ENCODE results near the gene TM9SF1. TPM values are rescaled to one million over a fixed set of nuclear protein-coding genes. Genes with fewer than 3 reads are reported as not detected.

Gene TM9SF1
- total and polyA plus RNA-seq, 7 experiments from 2014 or later, result 16.2 to 40.5 (median 19.4) TPM

- peak overlapping the region; percentile 87 to 100 (median 95) for H3K4me3 Mint-ChIP-seq
- H3K9me3 Mint-ChIP-seq, result no peaks in the 10 kb centered on the region
- Histone ChIP-seq H3K27me3 (ENCODE audit: control insufficient read depth in 2 of 2, insufficient read depth in 2 of 2, low read length in 2 of 2) (no peaks in the 10 kb centered on the region), H3K4me3 (ENCODE audit: low read length) (peak overlapping the region; percentile 98), H3K36me3 (ENCODE audit: control insufficient read depth in 2 of 3, insufficient read depth in 3 of 3, low read length in 3 of 3) (peaks cover 9 to 55% (median 17%) of the 10 kb centered on the region in 3 experiments), H3K4me1 (ENCODE audit: control insufficient read depth in 2 of 2, insufficient read depth in 2 of 2, low read length in 2 of 2) (peaks cover 34 to 45% of the 10 kb centered on the region in 2 donors), H3K27ac (ENCODE audit: low read depth, low read length) (peak overlapping the region; percentile 88), H3K9me3 (ENCODE audit: control insufficient read depth in 2 of 3, low read length in 3 of 3) (no peaks in the 10 kb centered on the region)
- DNase-seq (no peak), ATAC-seq (no peak)
- CTCF ChIA-PET, result interaction anchor here (0.6 to 4.8 kb wide), 4 partner anchors 13 to 150 kb away, joined by 3 to 36 read pairs (median 8); partner anchors contain the start of gene IRF9
- intact Hi-C loops (cut with micrococcal nuclease), result loop anchor here (1.0 to 10.0 kb wide), 14 partner anchors 12 to 1053 kb away; partner anchors contain the start of genes BCL2L2 (in 2 of the 2), DCAF11 (in 2 of the 2), GMPR2 (in 2 of the 2) and IRF9 (in 2 of the 2)
- peaks cover 38 to 68% (median 58%) of the 10 kb centered on the region in 7 donors for H3K4me1 Mint-ChIP-seq
- POLR2A ChIA-PET, result interaction anchor here (0.6 to 11.1 kb wide), 14 partner anchors 7 to 166 kb away, joined by 3 to 139 read pairs (median 7); partner anchors contain the start of genes CHMP4A, DCAF11, EMC9 and IPO4
- peak overlapping the region; percentile 32 to 97 (median 86) for H3K27ac Mint-ChIP-seq
- no peaks in the 10 kb centered on the region for H3K27me3 Mint-ChIP-seq
- peaks cover 4 to 59% (median 12%) of the 10 kb centered on the region in 5 donors for H3K36me3 Mint-ChIP-seq
These were observed 47.3 kb downstream of the TM9SF1 start for GRCh38 chr14:24147761-24148428.

- no peaks in the 10 kb centered on the region for H3K9me3 ChIP-seq (ENCODE audit: control insufficient read depth in 2 of 3, low read length in 3 of 3)
- peaks cover 9 to 51% (median 17%) of the 10 kb centered on the region in 3 experiments for H3K36me3 ChIP-seq (ENCODE audit: control insufficient read depth in 2 of 3, insufficient read depth in 3 of 3, low read length in 3 of 3)
- intact Hi-C loops (cut with micrococcal nuclease), result loop anchor here (1.0 to 10.0 kb wide), 15 partner anchors 11 to 1052 kb away; partner anchors contain the start of genes BCL2L2 (in 2 of the 2), DCAF11 (in 2 of the 2), GMPR2 (in 2 of the 2) and IPO4 (in 2 of the 2)
- ChIA-PET POLR2A (interaction anchor here (0.5 to 11.1 kb wide), 22 partner anchors 8 to 592 kb away, joined by 3 to 139 read pairs (median 4); partner anchors contain the start of genes CHMP4A, DCAF11, EMC9 and IRF9), CTCF (interaction anchor here (0.7 to 4.8 kb wide), 5 partner anchors 14 to 57 kb away, joined by 3 to 36 read pairs (median 8); partner anchors contain the start of genes DCAF11, IRF9 and NRL)
- H3K27me3 ChIP-seq (ENCODE audit: control insufficient read depth in 2 of 2, insufficient read depth in 2 of 2, low read length in 2 of 2), result no peaks in the 10 kb centered on the region
- H3K9me3 Mint-ChIP-seq, result no peaks in the 10 kb centered on the region
- H3K4me3 ChIP-seq (ENCODE audit: low read length), result peak within 1 kb of the TSS; percentile 98
- H3K4me1 Mint-ChIP-seq, result peaks cover 39 to 73% (median 61%) of the 10 kb centered on the region in 7 donors
- H3K36me3 Mint-ChIP-seq, result peaks cover 4 to 60% (median 12%) of the 10 kb centered on the region in 5 donors
- peak within 1 kb of the TSS; percentile 88 for H3K27ac ChIP-seq (ENCODE audit: low read depth, low read length)
- DNase-seq, result peak; percentile 88 to 98 (median 96)
- H3K27ac Mint-ChIP-seq, result peak within 1 kb of the TSS; percentile 94 to 98 (median 96)
- ATAC-seq, result peak; percentile 95
- peak within 1 kb of the TSS; percentile 91 to 100 (median 98) for H3K4me3 Mint-ChIP-seq
- H3K4me1 ChIP-seq (ENCODE audit: control insufficient read depth in 2 of 2, insufficient read depth in 2 of 2, low read length in 2 of 2), result peaks cover 35 to 47% of the 10 kb centered on the region in 2 donors
- H3K27me3 Mint-ChIP-seq, result no peaks in the 10 kb centered on the region
These were observed 48.1 kb downstream of the TM9SF1 start, which contains the start of gene RNF31 for GRCh38 chr14:24146978-24147760. TSS of gene RNF31 (plus strand) at chr14:24147498. CDS start at chr14:24147699, 201 bp downstream.

DNA sequence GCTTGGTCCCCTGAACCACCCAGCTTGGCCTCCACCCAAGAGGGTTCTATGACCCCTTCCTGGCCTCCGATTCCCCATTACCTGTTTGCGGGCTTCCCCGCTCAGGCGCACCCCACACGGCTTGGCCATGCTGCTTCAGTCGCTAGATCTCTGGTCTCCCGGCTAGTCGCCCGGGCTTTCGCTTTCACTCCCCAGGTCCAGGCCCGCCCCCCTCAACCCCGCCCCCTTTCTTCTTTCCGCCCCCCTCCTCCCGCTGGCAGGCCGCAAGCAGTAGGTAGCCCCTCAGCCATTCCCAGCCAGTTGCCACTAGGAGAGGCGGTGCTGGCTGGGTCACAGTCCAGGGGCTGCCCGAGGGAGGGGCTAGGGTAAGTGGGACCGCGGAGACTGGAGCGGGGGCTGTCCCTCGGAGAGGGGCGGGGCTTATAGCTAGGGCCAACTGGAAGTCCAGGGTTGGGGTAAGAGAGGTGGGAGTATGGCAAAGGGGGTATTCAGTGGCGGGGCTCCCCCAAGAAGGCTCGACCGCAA is 48.7 kb downstream of the TM9SF1 start, which contains the start of gene PSME2:
TSS of gene PSME2 (minus strand) at position 158 of the 525 bp plus-strand sequence. CDS start at position 129, 29 bp downstream.
- peaks cover 40 to 50% of the 10 kb centered on the region in 2 donors for H3K4me1 ChIP-seq (ENCODE audit: control insufficient read depth in 2 of 2, insufficient read depth in 2 of 2, low read length in 2 of 2)
- H3K4me3 Mint-ChIP-seq, result peak within 1 kb of the TSS; percentile 91 to 100 (median 98)
- peaks cover 9 to 46% (median 12%) of the 10 kb centered on the region in 3 experiments for H3K36me3 ChIP-seq (ENCODE audit: control insufficient read depth in 2 of 3, insufficient read depth in 3 of 3, low read length in 3 of 3)
- ChIA-PET CTCF (interaction anchor here (0.7 to 4.8 kb wide), 5 partner anchors 9 to 56 kb away, joined by 3 to 36 read pairs (median 8); partner anchors contain the start of genes DCAF11, IRF9 and NRL), POLR2A (interaction anchor here (0.5 to 11.1 kb wide), 18 partner anchors 9 to 591 kb away, joined by 3 to 139 read pairs (median 4); partner anchors contain the start of genes CHMP4A, DCAF11, EMC9 and IRF9)
- peak within 1 kb of the TSS; percentile 94 to 98 (median 96) for H3K27ac Mint-ChIP-seq
- intact Hi-C loops (cut with micrococcal nuclease), result loop anchor here (1.0 to 10.0 kb wide), 6 partner anchors 42 to 1052 kb away; partner anchors contain the start of genes BCL2L2 (in 2 of the 2), PPP1R3E (in 2 of the 2), ACIN1 (in 1 of the 2) and C14orf119 (in 1 of the 2)
- H3K27me3 Mint-ChIP-seq, result no peaks in the 10 kb centered on the region
- peak within 1 kb of the TSS; percentile 88 for H3K27ac ChIP-seq (ENCODE audit: low read depth, low read length)
- no peaks in the 10 kb centered on the region for H3K9me3 Mint-ChIP-seq
- peaks cover 42 to 73% (median 67%) of the 10 kb centered on the region in 7 donors for H3K4me1 Mint-ChIP-seq
- peaks cover 4 to 60% (median 9%) of the 10 kb centered on the region in 5 donors for H3K36me3 Mint-ChIP-seq
- H3K27me3 ChIP-seq (ENCODE audit: control insufficient read depth in 2 of 2, insufficient read depth in 2 of 2, low read length in 2 of 2), result no peaks in the 10 kb centered on the region
- ATAC-seq, result peak; percentile 74
- peak in 8 of 9 donors; percentile 69 to 91 (median 80) for DNase-seq
- peak within 1 kb of the TSS; percentile 98 for H3K4me3 ChIP-seq (ENCODE audit: low read length)
- no peaks in the 10 kb centered on the region for H3K9me3 ChIP-seq (ENCODE audit: control insufficient read depth in 2 of 3, low read length in 3 of 3)

DNA sequence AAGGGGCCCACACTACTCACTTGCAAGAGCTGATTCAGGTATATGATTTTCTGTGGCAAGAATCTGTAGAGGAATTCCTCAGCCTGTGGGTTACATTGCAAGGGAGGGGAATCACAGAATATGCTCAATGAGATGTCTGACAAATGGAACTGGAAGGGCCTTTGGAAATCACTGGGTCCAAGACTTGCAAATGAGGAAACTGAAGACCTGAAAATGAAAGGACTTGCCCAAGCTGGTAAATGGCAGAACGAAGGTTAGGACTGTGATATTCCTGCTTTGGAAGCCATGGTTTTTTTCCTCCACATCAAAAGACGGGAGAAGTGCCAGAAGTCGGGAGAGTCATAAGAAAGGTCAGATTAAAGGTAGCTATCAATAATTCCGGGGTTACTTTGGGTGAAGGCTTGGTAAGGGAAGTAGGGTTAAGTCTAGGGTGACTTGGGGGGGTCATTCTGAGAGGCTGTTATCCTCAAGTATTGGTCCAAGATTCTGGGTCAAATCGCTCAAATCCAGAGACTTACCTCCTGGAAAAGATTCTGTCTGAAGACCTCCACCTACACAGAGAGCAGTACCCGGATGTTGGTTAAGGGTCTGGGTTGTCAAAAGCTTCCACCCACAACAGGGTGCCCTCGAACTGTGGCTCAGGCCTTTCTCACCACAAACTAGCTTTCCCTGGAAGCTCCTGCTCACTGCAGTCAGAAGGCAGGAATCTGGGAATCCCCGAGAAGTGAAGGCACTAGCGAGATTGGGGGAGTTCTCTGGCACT is 49.4 kb downstream of the TM9SF1 start:
- no peaks in the 10 kb centered on the region for H3K9me3 ChIP-seq (ENCODE audit: control insufficient read depth in 2 of 3, low read length in 3 of 3)
- H3K27ac ChIP-seq (ENCODE audit: low read depth, low read length), result peak overlapping the region; percentile 88
- DNase-seq (peak in 1 of 9 donors; percentile 17), ATAC-seq (no peak)
- Mint-ChIP-seq H3K4me1 (peaks cover 41 to 73% (median 69%) of the 10 kb centered on the region in 7 donors), H3K9me3 (no peaks in the 10 kb centered on the region), H3K27ac (peak overlapping the region; percentile 94 to 98 (median 96)), H3K4me3 (peak overlapping the region; percentile 91 to 100 (median 98)), H3K36me3 (peaks cover 4 to 58% (median 9%) of the 10 kb centered on the region in 5 donors), H3K27me3 (no peaks in the 10 kb centered on the region)
- ChIA-PET CTCF (interaction anchor here (1.1 to 4.8 kb wide), 3 partner anchors 10 to 32 kb away, joined by 5 to 36 read pairs (median 8); partner anchors contain the start of genes DCAF11, IRF9 and NRL), POLR2A (interaction anchor here (0.8 to 11.1 kb wide), 15 partner anchors 9 to 590 kb away, joined by 3 to 139 read pairs (median 8); partner anchors contain the start of genes CHMP4A, DCAF11, EMC9 and IRF9)
- H3K27me3 ChIP-seq (ENCODE audit: control insufficient read depth in 2 of 2, insufficient read depth in 2 of 2, low read length in 2 of 2), result no peaks in the 10 kb centered on the region
- peak overlapping the region; percentile 98 for H3K4me3 ChIP-seq (ENCODE audit: low read length)
- intact Hi-C loops (cut with micrococcal nuclease), result loop anchor here (1.0 to 10.0 kb wide), 6 partner anchors 42 to 1051 kb away; partner anchors contain the start of genes BCL2L2 (in 2 of the 2), PPP1R3E (in 2 of the 2), ACIN1 (in 1 of the 2) and C14orf119 (in 1 of the 2)
- H3K4me1 ChIP-seq (ENCODE audit: control insufficient read depth in 2 of 2, insufficient read depth in 2 of 2, low read length in 2 of 2), result peaks cover 40 to 50% of the 10 kb centered on the region in 2 donors
- H3K36me3 ChIP-seq (ENCODE audit: control insufficient read depth in 2 of 3, insufficient read depth in 3 of 3, low read length in 3 of 3), result peaks cover 7 to 43% (median 8%) of the 10 kb centered on the region in 3 experiments

DNA sequence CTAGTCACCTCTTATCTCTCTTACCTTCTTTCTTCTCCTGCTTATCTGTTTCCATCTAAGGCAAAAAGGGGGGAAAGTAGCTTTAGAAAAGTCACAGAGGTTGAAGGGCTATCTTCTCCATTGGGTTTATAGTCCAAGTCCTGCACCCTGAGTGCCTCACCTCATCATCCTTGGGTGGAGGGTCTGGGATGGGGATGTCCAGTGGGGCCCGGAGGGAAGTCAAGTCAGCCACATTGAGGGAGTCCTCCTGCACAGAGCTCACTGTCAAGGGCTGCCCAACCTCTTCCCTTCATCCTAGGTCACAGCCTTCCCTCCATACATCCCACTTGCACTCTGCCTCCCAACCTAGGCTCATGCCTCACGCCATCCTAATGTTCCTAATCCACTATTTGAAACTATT is 50.0 kb downstream of the TM9SF1 start:
- no peaks in the 10 kb centered on the region for H3K9me3 Mint-ChIP-seq

More for the DNA sequence above, 50.0 kb downstream of the TM9SF1 start:
- Histone ChIP-seq H3K27ac (ENCODE audit: low read depth, low read length) (peak overlapping the region; percentile 88), H3K36me3 (ENCODE audit: control insufficient read depth in 2 of 3, insufficient read depth in 3 of 3, low read length in 3 of 3) (peaks cover under 1 to 37% (median 6%) of the 10 kb centered on the region in 3 experiments), H3K9me3 (ENCODE audit: control insufficient read depth in 2 of 3, low read length in 3 of 3) (no peaks in the 10 kb centered on the region), H3K4me3 (ENCODE audit: low read length) (peak overlapping the region; percentile 98), H3K27me3 (ENCODE audit: control insufficient read depth in 2 of 2, insufficient read depth in 2 of 2, low read length in 2 of 2) (no peaks in the 10 kb centered on the region), H3K4me1 (ENCODE audit: control insufficient read depth in 2 of 2, insufficient read depth in 2 of 2, low read length in 2 of 2) (peaks cover 40 to 50% of the 10 kb centered on the region in 2 donors)
- peak overlapping the region in 6 of 9 donors; percentile 94 to 98 (median 97) for H3K27ac Mint-ChIP-seq
- H3K4me1 Mint-ChIP-seq, result peaks cover 40 to 76% (median 68%) of the 10 kb centered on the region in 7 donors
- intact Hi-C loops (cut with micrococcal nuclease), result loop anchor here (10.0 kb wide), 2 partner anchors 840 to 1050 kb away; partner anchors contain the start of genes BCL2L2 (in 2 of the 2), PPP1R3E (in 2 of the 2), ACIN1 (in 1 of the 2) and C14orf119 (in 1 of the 2)
- H3K4me3 Mint-ChIP-seq, result peak overlapping the region; percentile 91 to 100 (median 98)
- H3K36me3 Mint-ChIP-seq, result peaks cover 4 to 57% (median 5%) of the 10 kb centered on the region in 5 donors
- DNase-seq, result no peak
- ChIA-PET CTCF (interaction anchor here (1.1 to 4.8 kb wide), 3 partner anchors 10 to 31 kb away, joined by 5 to 36 read pairs (median 8); partner anchors contain the start of genes DCAF11, IRF9 and NRL), POLR2A (interaction anchor here (0.7 to 11.1 kb wide), 8 partner anchors 9 to 97 kb away, joined by 4 to 139 read pairs (median 22); partner anchors contain the start of genes DCAF11, EMC9, IRF9 and NRL)
- ATAC-seq, result no peak
- no peaks in the 10 kb centered on the region for H3K27me3 Mint-ChIP-seq

Data from naive thymus-derived CD4-positive, alpha-beta T cell (primary cell).